Frontal cortex (tissue), 4 donors: ENCODE measurements around the gene PNPLA5. TPM values are rescaled to one million over a fixed set of nuclear protein-coding genes. Genes with fewer than 3 reads are reported as not detected.

Experiments
- DNase-seq, 2 donors: peaks; one replicate each; pipeline ENCODE4 v3.0.0; 2012; ENCODE audit warnings: low spot score in 2 of 2
- FAIRE-seq: peaks from 2 replicates; lab custom pipeline; 2012; peaks lifted over from hg19 to GRCh38; lab: Jason Lieb, UNC
- total RNA-seq: library from RNA; depleted of rRNA; stranded (reverse); fragments of >200 nt; gene quantifications from one replicate; pipeline ENCODE4 v1.2.3, GENCODE V29; 2014
- donor health status: control.
- donor health status: control.
- donor health status: control.

Gene PNPLA5
- total RNA-seq, 1 donor from 2014 or later: under 0.01 TPM

DNA sequence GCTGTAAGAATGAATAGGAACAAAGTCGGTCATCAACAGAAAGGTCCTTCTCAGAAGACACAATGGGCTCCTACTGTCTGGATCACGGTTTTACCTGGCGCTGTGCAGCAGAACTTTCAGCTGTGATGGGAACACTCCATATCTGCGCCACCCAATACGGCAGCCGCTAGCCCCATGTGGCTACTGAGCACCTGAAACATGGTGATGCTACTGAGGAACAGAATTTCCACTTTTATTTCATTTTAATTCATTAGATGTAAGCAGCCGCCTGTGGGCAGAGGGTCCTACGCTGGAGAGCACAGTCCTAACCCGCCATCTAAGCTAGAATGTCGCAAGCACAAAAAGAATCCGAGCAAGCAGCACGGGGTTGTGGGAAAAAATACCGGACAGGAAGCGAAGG, 32.2 kb downstream of the PNPLA5 start:
- no peak for DNase-seq
- FAIRE-seq: no peak

DNA sequence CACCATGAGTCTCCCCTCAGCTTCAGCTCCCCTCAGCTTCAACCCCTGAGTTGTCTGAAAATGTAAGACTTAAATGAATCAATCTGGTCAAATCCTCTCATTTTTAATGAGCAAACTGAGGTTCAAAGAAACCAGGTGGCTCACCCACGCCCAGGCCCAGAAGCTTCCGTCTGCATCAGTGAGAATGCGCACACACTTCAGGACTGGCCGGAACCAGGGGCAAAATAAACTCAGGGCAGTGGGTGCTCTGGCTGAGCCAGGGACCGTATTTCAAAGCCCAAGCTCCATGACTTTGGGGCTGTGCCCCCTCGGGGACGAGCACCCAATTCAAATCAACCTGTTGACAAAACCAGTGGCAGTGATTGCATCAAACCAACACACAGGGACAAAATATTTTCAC, 32.6 kb downstream of the PNPLA5 start:
- DNase-seq: no peak
- FAIRE-seq: no peak

DNA sequence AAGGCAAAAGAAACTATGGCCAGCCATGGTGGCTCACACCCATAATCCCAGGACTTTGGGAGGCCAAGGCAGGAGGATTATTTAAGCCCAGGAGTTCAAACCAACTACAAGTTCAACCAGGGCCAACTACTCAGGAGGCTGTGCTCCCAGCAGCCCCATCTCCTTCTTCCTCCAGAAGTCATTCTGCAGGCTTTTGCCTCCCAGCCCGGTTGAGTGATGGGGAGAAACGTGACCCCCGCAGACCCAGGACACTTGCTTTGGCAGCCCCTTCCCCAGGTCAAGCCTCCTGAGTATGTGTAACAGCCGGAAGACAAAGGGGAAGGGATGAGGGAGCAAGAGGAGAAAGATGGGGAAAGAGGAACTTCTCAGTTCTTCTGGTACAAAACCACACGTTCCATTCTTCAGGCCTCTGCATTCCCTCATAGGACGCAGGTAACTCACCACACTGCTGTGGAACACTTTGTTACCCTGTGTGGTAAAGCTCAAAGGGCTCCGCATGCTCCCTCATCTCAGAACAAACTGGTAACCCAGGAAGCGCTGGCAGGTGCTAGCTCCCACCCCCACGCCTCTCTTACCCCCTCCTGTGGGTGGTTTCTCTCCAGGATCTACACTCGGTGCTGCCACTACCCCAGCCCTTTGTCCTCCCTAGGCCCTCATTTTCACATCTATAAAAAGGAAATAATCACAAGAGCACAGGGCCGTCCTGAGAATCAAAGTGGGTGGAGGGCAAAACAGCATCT, 33.5 kb downstream of the PNPLA5 start:
- DNase-seq (no peak), FAIRE-seq (no peak)

- DNase-seq: no peak
- FAIRE-seq: no peak
Measured at GRCh38 chr22:43857367-43857766, 34.4 kb downstream of the PNPLA5 start.

GRCh38 chr22:43855431-43855830, 36.4 kb downstream of the PNPLA5 start:
- DNase-seq: no peak
- FAIRE-seq: no peak

DNA sequence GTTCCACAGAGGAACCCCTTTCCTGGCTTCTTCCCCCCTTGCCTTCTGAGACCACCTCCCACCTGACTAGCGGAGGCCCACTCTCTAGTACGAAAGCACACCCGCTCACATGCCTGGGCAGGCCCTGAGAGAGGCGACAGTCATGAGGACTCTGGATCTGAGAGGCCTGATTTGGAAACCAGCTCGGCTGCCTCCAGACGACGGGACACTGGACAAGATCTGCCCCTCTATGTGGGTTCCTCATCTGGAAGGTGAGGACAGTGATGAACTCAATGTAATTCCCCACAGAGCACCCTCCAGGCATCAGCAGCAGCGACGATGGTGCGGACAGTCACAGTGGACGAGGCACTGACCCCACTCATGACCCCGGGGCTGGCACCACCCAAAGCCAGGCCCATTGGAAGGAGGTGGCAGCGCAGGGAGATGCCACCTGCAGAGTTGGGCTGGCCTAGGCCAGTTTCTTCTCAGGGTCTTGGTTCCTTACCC, 37.0 kb downstream of the PNPLA5 start:
- FAIRE-seq (no peak), DNase-seq (no peak)

DNA sequence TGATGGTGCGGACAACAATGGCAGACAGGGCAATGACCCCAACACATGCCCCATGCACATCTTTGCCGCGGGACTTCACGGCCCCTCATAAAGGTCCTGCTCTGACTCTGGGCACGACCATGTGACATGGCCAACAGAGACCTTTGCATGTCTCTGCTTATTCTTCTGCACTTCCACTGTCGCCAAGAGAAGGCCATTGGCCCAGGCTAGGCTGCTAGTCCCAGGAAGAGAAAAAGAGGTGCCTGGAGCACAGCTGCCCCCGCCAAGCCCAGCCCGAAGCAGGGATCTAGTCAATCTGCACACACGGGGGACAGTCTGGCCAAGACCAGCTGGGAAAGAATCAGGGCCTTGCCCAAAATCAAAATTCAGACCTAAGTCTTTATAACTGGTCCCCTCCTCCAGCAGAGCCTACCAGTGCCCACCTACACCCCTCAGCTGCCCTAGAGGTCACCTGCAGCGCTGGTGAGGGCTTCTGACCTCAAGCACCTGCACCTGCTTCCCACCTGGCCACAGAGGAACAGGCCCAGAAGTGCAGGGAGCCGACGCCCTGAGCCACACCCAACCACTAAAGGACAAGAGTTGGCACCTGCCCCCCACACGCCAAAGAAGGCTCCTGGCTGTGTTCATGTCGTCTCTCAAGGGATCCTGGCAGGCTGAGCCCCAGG, 37.6 kb downstream of the PNPLA5 start:
- FAIRE-seq (no peak), DNase-seq (no peak)

GRCh38 chr22:43853328-43853931, 38.4 kb downstream of the PNPLA5 start:
- DNase-seq (no peak), FAIRE-seq (no peak)

GRCh38 chr22:43852573-43853327, 39.1 kb downstream of the PNPLA5 start:
- FAIRE-seq: no peak
- DNase-seq: no peak

DNA sequence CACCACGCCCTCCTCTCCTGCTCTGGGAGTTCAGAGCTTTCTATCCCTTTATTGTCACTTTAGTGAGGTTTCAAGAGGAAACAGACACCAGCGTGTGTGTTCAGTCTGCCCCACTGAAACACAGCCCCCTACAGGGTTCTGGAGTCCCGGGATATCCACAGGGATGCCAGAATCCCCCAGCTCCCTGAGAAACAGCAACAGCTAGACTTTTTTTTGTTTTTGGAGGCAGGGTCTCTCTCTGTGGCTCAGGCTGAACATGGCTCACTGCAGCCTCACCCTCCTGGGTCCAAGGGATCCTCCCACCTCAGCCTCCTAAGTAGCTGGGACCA, 39.9 kb downstream of the PNPLA5 start:
- FAIRE-seq: no peak
- no peak for DNase-seq

- no peak for FAIRE-seq
- DNase-seq: no peak
Measured at GRCh38 chr22:43851058-43851978, 40.5 kb downstream of the PNPLA5 start.

DNA sequence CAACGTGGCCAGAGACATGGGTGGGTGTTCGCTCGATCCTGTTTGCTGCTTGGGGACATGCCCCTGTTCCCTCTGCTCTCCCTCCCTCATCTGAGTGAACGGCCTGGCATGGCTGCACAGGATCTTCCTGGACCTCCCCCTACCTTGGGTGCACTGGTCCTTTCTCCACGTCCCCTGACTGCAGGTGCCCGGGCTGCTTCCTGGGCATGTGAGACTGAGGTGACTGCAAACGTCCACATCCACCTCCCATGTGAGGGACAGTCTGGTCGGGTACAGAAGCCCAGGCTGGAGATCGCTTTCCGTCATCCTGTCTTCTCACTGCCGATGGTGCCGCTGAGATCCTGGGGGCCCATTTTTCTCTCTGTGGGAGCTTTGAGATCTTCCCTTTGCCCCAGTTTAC, 41.3 kb downstream of the PNPLA5 start:
- FAIRE-seq: no peak
- no peak for DNase-seq

DNA sequence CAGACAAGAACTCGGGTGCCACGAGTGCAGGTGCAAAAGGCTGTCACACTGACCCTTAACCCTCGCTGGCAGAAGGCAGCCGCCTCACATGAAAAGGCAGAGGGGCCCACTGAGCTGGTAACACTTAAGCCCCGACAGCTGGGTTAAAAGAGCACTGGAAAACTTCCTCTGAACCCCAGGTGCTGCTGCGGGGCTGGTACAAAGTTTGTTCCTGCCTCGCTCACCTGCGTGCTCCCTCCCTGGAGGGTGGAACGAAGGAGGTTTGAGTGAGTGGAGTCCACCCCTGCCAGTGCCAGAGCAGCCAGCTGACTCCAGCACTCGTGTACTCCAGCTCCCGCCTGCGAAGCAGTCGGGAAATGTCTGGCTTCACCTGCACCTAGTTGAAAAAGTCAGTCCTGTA, 42.1 kb downstream of the PNPLA5 start:
- no peak for DNase-seq

DNA sequence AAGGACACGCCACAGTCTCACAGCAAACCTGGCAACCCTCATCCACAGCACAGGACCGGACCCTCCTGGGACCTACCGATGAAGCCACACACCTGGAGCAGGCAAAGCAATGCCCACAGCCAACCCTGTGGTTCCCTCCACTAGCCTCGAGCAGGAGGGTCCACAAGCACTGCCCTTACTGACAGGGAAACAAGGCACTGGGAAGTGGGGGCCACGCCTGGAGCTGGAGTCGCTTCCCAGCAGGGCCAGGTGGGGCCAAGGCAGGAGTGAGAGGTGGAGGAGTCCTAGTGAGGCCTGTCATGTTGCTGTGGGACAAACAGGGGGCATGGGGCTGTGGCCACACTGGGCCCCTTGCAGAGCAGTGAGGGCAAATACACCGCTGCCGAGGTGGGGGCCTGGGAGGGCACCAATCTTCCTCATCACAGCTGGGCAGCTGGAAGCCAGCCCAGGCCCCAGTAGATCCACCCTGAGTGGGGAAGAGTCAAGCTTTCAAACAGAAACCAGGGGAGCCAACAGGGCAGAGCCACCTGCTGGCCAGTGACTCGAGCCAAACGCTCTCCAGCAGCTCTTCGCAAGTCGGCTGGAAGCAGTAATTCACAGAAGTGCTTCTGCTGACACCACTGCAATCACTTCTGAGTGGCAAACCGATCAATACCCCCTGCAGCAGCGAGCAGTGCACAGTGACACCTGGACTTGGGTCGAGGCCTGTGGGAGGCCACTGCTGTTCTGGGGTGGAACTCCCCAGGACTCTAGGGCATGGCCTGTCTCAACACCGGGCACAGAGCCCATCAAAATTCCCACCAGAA, 43.2 kb downstream of the PNPLA5 start:
- DNase-seq (no peak), FAIRE-seq (no peak)

More for the DNA sequence above, 42.1 kb downstream of the PNPLA5 start:
- no peak for FAIRE-seq

- DNase-seq (no peak), FAIRE-seq (no peak)
Measured at GRCh38 chr22:43847376-43848289, 44.2 kb downstream of the PNPLA5 start.

DNA sequence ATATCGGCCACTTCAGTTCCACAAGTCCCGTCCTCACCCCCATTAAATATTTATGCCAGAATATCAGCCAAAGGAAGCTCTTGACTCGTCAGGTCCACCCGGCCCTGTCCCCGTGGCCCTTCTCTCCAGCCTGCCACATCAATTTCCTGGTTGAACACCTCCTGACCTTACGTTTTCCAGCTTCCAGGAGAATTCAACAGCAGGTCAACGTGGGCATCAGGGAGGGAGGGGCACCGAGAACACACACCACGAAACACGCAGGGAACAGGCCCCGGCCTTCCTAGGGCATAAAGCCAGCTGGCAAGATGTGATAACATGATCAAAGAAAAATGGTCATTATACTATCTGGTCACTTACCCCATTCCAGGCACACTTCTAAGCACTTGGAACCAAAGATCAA, 44.8 kb downstream of the PNPLA5 start:
- FAIRE-seq: no peak
- no peak for DNase-seq

DNA sequence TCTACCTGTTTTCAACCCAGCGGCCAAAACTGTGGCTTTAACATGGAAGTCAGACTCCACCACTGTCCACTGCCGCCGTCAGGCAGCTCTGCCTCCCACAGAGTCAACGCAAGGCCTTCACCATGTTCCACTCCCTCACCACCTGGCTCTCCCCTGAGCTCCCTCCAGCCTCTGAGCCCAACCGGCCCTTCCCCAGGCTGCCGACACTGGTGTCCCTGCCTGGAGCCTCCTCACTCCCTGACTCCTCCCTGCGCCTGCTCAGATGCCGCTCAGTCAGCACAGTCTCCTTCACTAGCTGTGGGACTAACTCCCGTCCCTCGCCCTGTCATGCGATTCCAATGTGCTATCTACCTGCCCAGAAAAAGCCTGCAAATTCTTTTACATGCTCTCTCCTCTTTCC, 45.8 kb downstream of the PNPLA5 start:
- DNase-seq: no peak
- no peak for FAIRE-seq
